ENCODE measurements around the gene BRAF.

DNA sequence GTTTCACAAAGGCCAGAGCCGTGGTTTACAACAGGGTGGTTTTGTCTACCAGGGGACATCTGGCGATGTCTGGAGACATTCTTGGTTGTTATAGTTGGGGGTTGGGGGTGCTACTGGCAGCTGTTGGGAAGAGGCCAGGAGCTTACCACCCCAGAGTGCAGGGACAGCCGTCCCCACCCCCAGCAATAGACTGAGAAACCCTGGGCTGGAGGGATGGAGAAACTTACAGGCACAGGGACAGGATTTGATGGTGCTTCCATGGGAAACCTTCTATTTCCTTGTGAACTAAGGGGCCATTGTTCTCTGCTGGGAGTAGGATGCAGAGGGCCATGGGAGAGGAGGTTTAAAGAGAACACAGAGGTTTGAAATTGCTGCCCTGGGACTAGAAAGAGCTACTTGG is 241.1 kb downstream of the BRAF start:
- TF ChIP-seq POLR2A (IDR thresholded peaks at IDR 0.05; ENCODE audit: low read depth, low read length) = no peak
- TF ChIP-seq POLR2AphosphoS5 (IDR thresholded peaks at IDR 0.05; ENCODE audit: low read depth, low read length) = no peak
- no peak for TF ChIP-seq TAF1 (IDR thresholded peaks at IDR 0.05; ENCODE audit: borderline replicate concordance, low read depth, low read length)
